Naive thymus-derived CD4-positive, alpha-beta T cell (primary cell): ENCODE results near the gene IL19. TPM values are rescaled to one million over a fixed set of nuclear protein-coding genes. Genes with fewer than 3 reads are reported as not detected.
A peak's percentile ranks its signal among the peaks of the same experiment; 100 is the strongest.

Source experiments
- ATAC-seq: fragments of 150-1000 bp; cut with Tn5 transposase; 2 replicates; pipeline ENCODE4 v1.10.0; 2021; ENCODE audit warnings: mild to moderate bottlenecking, moderate library complexity
- CTCF ChIA-PET: fragments of 350-600 bp; sonication (Branson Sonifier 250); formaldehyde crosslinking; loops from one replicate; lab custom pipeline; 2021; ENCODE audit warnings: antibody characterized with exemption; lab: Charles Lee
- POLR2A ChIA-PET: fragments of 350-600 bp; sonication (Branson Sonifier 250); formaldehyde crosslinking; loops from one replicate; lab custom pipeline; 2021; ENCODE audit warnings: antibody characterized with exemption, inconsistent platforms; lab: Charles Lee
- DNase-seq, 9 donors: peaks; one replicate each; pipeline versions ENCODE4 v3.0.0 to v3.0.0-alpha.2; 2020 to 2022; ENCODE audit warnings: mixed read lengths in 1 of 9
- H3K27ac ChIP-seq: one replicate; pipeline ENCODE4 v1.7.0; 2013; ENCODE audit warnings: mild to moderate bottlenecking, low read depth, low read length, moderate library complexity
- H3K27me3 ChIP-seq, 2 donors: one replicate each; pipeline ENCODE4 v1.7.0; 2013; ENCODE audit warnings: low read length in 2 of 2, mild to moderate bottlenecking in 2 of 2, moderate library complexity in 2 of 2; ENCODE audit not compliant: control insufficient read depth in 2 of 2, insufficient read depth in 2 of 2
- H3K36me3 ChIP-seq, 3 experiments: 1 replicate in 2 of 3; 2 replicates in 1 of 3; pipeline ENCODE4 v1.7.0; 2013; ENCODE audit warnings: low read length in 3 of 3, mild to moderate bottlenecking in 3 of 3, moderate library complexity in 1 of 3; ENCODE audit not compliant: insufficient read depth in 3 of 3, control insufficient read depth in 2 of 3
- H3K4me1 ChIP-seq, 2 donors: one replicate each; pipeline ENCODE4 v1.7.0; 2013; ENCODE audit warnings: low read length in 2 of 2, mild to moderate bottlenecking in 2 of 2, moderate library complexity in 1 of 2; ENCODE audit not compliant: control insufficient read depth in 2 of 2, insufficient read depth in 2 of 2
- H3K4me3 ChIP-seq: 2 replicates; pipeline ENCODE4 v1.7.0; 2013; ENCODE audit warnings: mild to moderate bottlenecking, low read length
- H3K9me3 ChIP-seq, 3 experiments: 1 replicate in 2 of 3; 2 replicates in 1 of 3; pipeline ENCODE4 v1.7.0; 2013; ENCODE audit warnings: low read length in 3 of 3; ENCODE audit not compliant: control insufficient read depth in 2 of 3
- H3K27ac Mint-ChIP-seq, 9 donors: one replicate each; pipeline ENCODE4 v1.8.0; 2020 to 2022; ENCODE audit warnings: mixed read lengths in 9 of 9, mild to moderate bottlenecking in 8 of 9, moderate library complexity in 5 of 9, inconsistent platforms in 2 of 9
- H3K27me3 Mint-ChIP-seq, 5 donors: one replicate each; pipeline ENCODE4 v1.8.0; 2021 to 2022; ENCODE audit warnings: mixed read lengths in 5 of 5, mild to moderate bottlenecking in 1 of 5
- H3K36me3 Mint-ChIP-seq, 5 donors: one replicate each; pipeline ENCODE4 v1.8.0; 2020 to 2022; ENCODE audit warnings: mixed read lengths in 5 of 5, mild to moderate bottlenecking in 3 of 5, inconsistent platforms in 1 of 5
- H3K4me1 Mint-ChIP-seq, 7 donors: one replicate each; pipeline ENCODE4 v1.8.0; 2020 to 2022; ENCODE audit warnings: mixed read lengths in 7 of 7, mild to moderate bottlenecking in 3 of 7, inconsistent platforms in 1 of 7
- H3K4me3 Mint-ChIP-seq, 10 donors: one replicate each; pipeline ENCODE4 v1.8.0; 2020 to 2022; ENCODE audit warnings: mild to moderate bottlenecking in 10 of 10, mixed read lengths in 10 of 10, moderate library complexity in 6 of 10, inconsistent platforms in 2 of 10
- H3K9me3 Mint-ChIP-seq, 11 donors: one replicate each; pipeline ENCODE4 v1.8.0; 2020 to 2022; ENCODE audit warnings: mixed read lengths in 11 of 11, mild to moderate bottlenecking in 4 of 11, inconsistent platforms in 1 of 11, moderate library complexity in 1 of 11
- intact Hi-C, 2 donors: fragments of 100-400 bp; cut with micrococcal nuclease; formaldehyde crosslinking; loops; one replicate each; pipeline ENCODE4 v1.15.1; 2023
- polyA plus RNA-seq, 2 donors: library from polyadenylated mRNA; unstranded; fragments of 300-500 nt; fragmentation: Illumina TruSeq; gene quantifications; one replicate each; pipeline ENCODE4 v1.2.3, GENCODE V29; 2021
- total RNA-seq, 6 experiments: library from RNA in 5 of 6; stranded (reverse) in 5 of 6; gene quantifications; 1 replicate in 5 of 6; 2 replicates in 1 of 6; pipeline ENCODE4 v1.2.3 and lab custom pipeline; 2021 to 2026

IL19 gene
- total and polyA plus RNA-seq, 7 experiments from 2014 or later: not detected

- no peaks in the 10 kb centered on the region for H3K9me3 ChIP-seq
- peaks cover 0 to 15% of the 10 kb centered on the region in 2 donors for H3K4me1 ChIP-seq
- peak overlapping the region in 8 of 9 donors; percentile 3 to 92 (median 62) for H3K27ac Mint-ChIP-seq
- intact Hi-C loops: loop anchor here in 1 of 2 donors (2.0 kb wide), 1 partner anchor 42 kb away; no protein-coding TSS in a partner anchor
- H3K27me3 ChIP-seq: no peaks in the 10 kb centered on the region
- H3K4me1 Mint-ChIP-seq: peaks cover 7 to 31% (median 24%) of the 10 kb centered on the region in 7 donors
- H3K4me3 ChIP-seq: no peak overlapping the region
- H3K4me3 Mint-ChIP-seq: peak overlapping the region in 7 of 10 donors; percentile 33 to 59 (median 42)
- H3K27me3 Mint-ChIP-seq: peaks cover 0 to 30% (median 0%) of the 10 kb centered on the region in 5 donors
- H3K9me3 Mint-ChIP-seq: peaks cover 0 to 3% (median 0%) of the 10 kb centered on the region in 11 donors
- peaks cover 0 to 4% (median 0%) of the 10 kb centered on the region in 5 donors for H3K36me3 Mint-ChIP-seq
- no peak overlapping the region for H3K27ac ChIP-seq
- POLR2A ChIA-PET: interaction anchor here (0.7 to 6.0 kb wide), 14 partner anchors 10 to 119 kb away, joined by 3 to 42 read pairs (median 4); partner anchors contain the start of gene FCMR
- DNase-seq: peak in 7 of 9 donors; percentile 15 to 49 (median 42)
- H3K36me3 ChIP-seq: no peaks in the 10 kb centered on the region
- CTCF ChIA-PET: interaction anchor here (0.7 to 1.9 kb wide), 15 partner anchors 9 to 133 kb away, joined by 3 to 8 read pairs (median 4); no protein-coding TSS in a partner anchor
- peak; percentile 61 for ATAC-seq
Observed at GRCh38 chr1:206859082-206859521, 88.5 kb downstream of the IL19 start.

- H3K36me3 ChIP-seq: no peaks in the 10 kb centered on the region
- H3K4me1 ChIP-seq: peaks cover 0 to 15% of the 10 kb centered on the region in 2 donors
- DNase-seq (no peak), ATAC-seq (no peak)
- POLR2A ChIA-PET: interaction anchor here (0.8 to 6.0 kb wide), 8 partner anchors 13 to 76 kb away, joined by 3 to 42 read pairs (median 5); partner anchors contain the start of gene FCMR
- H3K4me3 ChIP-seq: no peak overlapping the region
- H3K27me3 ChIP-seq: no peaks in the 10 kb centered on the region
- Mint-ChIP-seq H3K9me3 (no peaks in the 10 kb centered on the region), H3K36me3 (peaks cover 0 to 4% (median 0%) of the 10 kb centered on the region in 5 donors), H3K4me3 (peak overlapping the region in 3 of 10 donors; percentile 3 to 67 (median 34)), H3K27ac (peak overlapping the region in 3 of 9 donors; percentile 11 to 95 (median 54)), H3K27me3 (peaks cover 0 to 30% (median 0%) of the 10 kb centered on the region in 5 donors), H3K4me1 (peaks cover 7 to 34% (median 29%) of the 10 kb centered on the region in 7 donors)
- CTCF ChIA-PET: interaction anchor here (0.8 to 6.4 kb wide), 9 partner anchors 8 to 134 kb away, joined by 3 to 50 read pairs (median 5); no protein-coding TSS in a partner anchor
- intact Hi-C loops: no loop called here
- H3K27ac ChIP-seq: no peak overlapping the region
- H3K9me3 ChIP-seq: no peaks in the 10 kb centered on the region
Observed at GRCh38 chr1:206860165-206860564, 89.6 kb downstream of the IL19 start.

DNA sequence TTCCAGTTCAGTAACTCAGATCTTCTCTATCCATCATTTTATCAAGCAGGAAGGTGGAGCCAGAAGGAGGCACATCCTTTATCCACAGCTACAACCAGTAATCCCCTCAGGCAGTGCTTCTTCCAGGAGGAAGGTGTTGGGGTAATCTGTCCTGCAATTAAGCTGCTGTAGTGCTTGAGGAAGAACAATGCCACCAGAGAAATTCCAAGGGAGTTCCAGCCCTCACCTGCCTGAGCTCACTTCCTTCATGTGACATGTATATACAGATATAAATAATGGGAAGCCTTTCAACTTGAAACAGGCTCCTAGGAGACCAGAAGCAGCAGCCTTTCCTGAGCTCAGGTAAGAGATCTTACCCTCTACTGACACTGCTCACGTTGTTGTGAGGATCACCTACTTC lies 92.7 kb downstream of the IL19 start:
- CTCF ChIA-PET: interaction anchor here (0.7 to 6.4 kb wide), 8 partner anchors 17 to 129 kb away, joined by 3 to 50 read pairs (median 4); no protein-coding TSS in a partner anchor
- Histone ChIP-seq H3K4me3 (no peak overlapping the region), H3K4me1 (peaks cover 0 to 14% of the 10 kb centered on the region in 2 donors), H3K27ac (no peak overlapping the region), H3K9me3 (no peaks in the 10 kb centered on the region), H3K36me3 (no peaks in the 10 kb centered on the region), H3K27me3 (no peaks in the 10 kb centered on the region)
- Mint-ChIP-seq H3K4me3 (no peak overlapping the region), H3K27me3 (peaks cover 0 to 48% (median 0%) of the 10 kb centered on the region in 5 donors), H3K9me3 (no peaks in the 10 kb centered on the region), H3K36me3 (peaks cover 0 to 3% (median 0%) of the 10 kb centered on the region in 5 donors), H3K4me1 (peaks cover 0 to 27% (median 23%) of the 10 kb centered on the region in 7 donors), H3K27ac (peak overlapping the region in 1 of 9 donors; percentile 32)
- intact Hi-C loops: no loop called here
- DNase-seq (no peak), ATAC-seq (no peak)
- POLR2A ChIA-PET: interaction anchor here (1.0 to 1.7 kb wide), 3 partner anchors 37 to 46 kb away, joined by 3 to 8 read pairs (median 4); no protein-coding TSS in a partner anchor

DNA sequence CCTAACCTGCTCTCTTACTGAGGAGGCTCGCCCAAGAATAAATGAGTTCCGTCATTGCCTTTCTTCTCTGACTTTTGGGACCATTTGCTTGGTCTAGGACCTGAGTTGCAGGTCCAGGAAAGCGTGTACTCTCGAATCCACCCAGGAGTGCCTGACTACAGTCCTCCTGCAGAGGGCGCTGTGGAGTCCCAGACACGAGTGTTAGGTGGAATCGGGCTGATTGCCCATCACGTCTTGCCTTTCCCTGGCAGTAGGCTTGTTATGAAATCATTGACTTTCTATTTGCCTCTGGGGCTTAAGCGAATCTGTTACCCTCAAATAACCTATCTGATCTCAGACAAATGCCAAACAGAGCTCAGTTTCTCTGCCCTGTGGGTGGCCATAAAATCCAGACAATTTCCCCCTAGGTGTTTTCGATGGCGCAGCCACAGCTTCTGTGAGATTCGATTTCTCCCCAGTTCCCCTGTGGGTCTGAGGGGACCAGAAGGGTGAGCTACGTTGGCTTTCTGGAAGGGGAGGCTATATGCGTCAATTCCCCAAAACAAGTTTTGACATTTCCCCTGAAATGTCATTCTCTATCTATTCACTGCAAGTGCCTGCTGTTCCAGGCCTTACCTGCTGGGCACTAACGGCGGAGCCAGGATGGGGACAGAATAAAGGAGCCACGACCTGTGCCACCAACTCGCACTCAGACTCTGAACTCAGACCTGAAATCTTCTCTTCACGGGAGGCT lies 94.5 kb downstream of the IL19 start, which contains the start of gene IL20:
TSS of gene IL20 (plus strand) at position 685 of the 733 bp plus-strand sequence. CDS start 230 bp downstream, outside the sequence.
- Mint-ChIP-seq H3K4me1 (peaks cover 3 to 16% (median 8%) of the 10 kb centered on the region in 7 donors), H3K27ac (peak within 1 kb of the TSS in 6 of 9 donors; percentile 7 to 53 (median 28)), H3K9me3 (no peaks in the 10 kb centered on the region), H3K4me3 (peak within 1 kb of the TSS in 2 of 10 donors; percentile 3 to 5), H3K36me3 (peaks cover 0 to 3% (median 0%) of the 10 kb centered on the region in 5 donors), H3K27me3 (peaks cover 0 to 56% (median 0%) of the 10 kb centered on the region in 5 donors)
- H3K27ac ChIP-seq: no peak within 1 kb of the TSS
- DNase-seq: peak; percentile 71 to 92 (median 84)
- H3K9me3 ChIP-seq: no peaks in the 10 kb centered on the region
- peak; percentile 97 for ATAC-seq
- intact Hi-C loops: loop anchor here (1.0 kb wide), 6 partner anchors 40 to 117 kb away; no protein-coding TSS in a partner anchor
- POLR2A ChIA-PET: interaction anchor here (0.7 to 2.6 kb wide), 8 partner anchors 25 to 128 kb away, joined by 3 to 10 read pairs (median 4); no protein-coding TSS in a partner anchor
- no peaks in the 10 kb centered on the region for H3K27me3 ChIP-seq
- H3K4me3 ChIP-seq: no peak within 1 kb of the TSS
- no peaks in the 10 kb centered on the region for H3K36me3 ChIP-seq
- H3K4me1 ChIP-seq: no peaks in the 10 kb centered on the region
- CTCF ChIA-PET: interaction anchor here (0.9 to 6.4 kb wide), 14 partner anchors 10 to 130 kb away, joined by 3 to 50 read pairs (median 4); no protein-coding TSS in a partner anchor

GRCh38 chr1:206866062-206866461 lies 95.5 kb downstream of the IL19 start:
- Mint-ChIP-seq H3K27me3 (peaks cover 0 to 52% (median 0%) of the 10 kb centered on the region in 5 donors), H3K4me3 (no peak overlapping the region), H3K27ac (no peak overlapping the region), H3K9me3 (peaks cover 0 to 3% (median 0%) of the 10 kb centered on the region in 11 donors), H3K36me3 (peaks cover 0 to 6% (median 0%) of the 10 kb centered on the region in 5 donors), H3K4me1 (peaks cover 5 to 15% (median 7%) of the 10 kb centered on the region in 7 donors)
- Histone ChIP-seq H3K27me3 (peaks cover 0 to 2% of the 10 kb centered on the region in 2 donors), H3K4me1 (no peaks in the 10 kb centered on the region), H3K4me3 (no peak overlapping the region), H3K27ac (no peak overlapping the region), H3K9me3 (no peaks in the 10 kb centered on the region), H3K36me3 (no peaks in the 10 kb centered on the region)
- POLR2A ChIA-PET: interaction anchor here (1.2 to 2.6 kb wide), 3 partner anchors 8 to 46 kb away, joined by 3 to 10 read pairs (median 5); no protein-coding TSS in a partner anchor
- intact Hi-C loops: no loop called here
- no peak for ATAC-seq
- no peak for DNase-seq
- CTCF ChIA-PET: interaction anchor here (1.2 to 3.6 kb wide), 6 partner anchors 9 to 131 kb away, joined by 3 to 24 read pairs (median 6); no protein-coding TSS in a partner anchor
